GM10248 (cell line): ENCODE data around the gene STYX.
A peak's percentile ranks its signal among the peaks of the same experiment; 100 is the strongest.

Experiments used
- CTCF ChIA-PET: fragments of 300-600 bp; sonication (Branson Sonifier 250); formaldehyde crosslinking; extraction: SDS; loops from one replicate; lab custom pipeline; 2021; ENCODE audit warnings: antibody characterized with exemption; lab: Yijun Ruan, JAX
- POLR2A ChIA-PET: fragments of 350-650 bp; sonication (Branson Sonifier 250); formaldehyde crosslinking; extraction: SDS; loops from one replicate; lab custom pipeline; 2020; ENCODE audit warnings: antibody characterized with exemption; lab: Yijun Ruan, JAX
- DNase-seq: peaks from one replicate; pipeline ENCODE4 v3.0.0; 2012; ENCODE audit errors: extremely low spot score
- TF ChIP-seq, protein P1 (sequence below): IDR thresholded peaks from 2 replicates; pipeline ENCODE4 v1.5.1; 2012; ENCODE audit warnings: mild to moderate bottlenecking, low read depth; ENCODE audit errors: extremely low read depth, missing control alignments, control extremely low read depth

STYX gene

DNA sequence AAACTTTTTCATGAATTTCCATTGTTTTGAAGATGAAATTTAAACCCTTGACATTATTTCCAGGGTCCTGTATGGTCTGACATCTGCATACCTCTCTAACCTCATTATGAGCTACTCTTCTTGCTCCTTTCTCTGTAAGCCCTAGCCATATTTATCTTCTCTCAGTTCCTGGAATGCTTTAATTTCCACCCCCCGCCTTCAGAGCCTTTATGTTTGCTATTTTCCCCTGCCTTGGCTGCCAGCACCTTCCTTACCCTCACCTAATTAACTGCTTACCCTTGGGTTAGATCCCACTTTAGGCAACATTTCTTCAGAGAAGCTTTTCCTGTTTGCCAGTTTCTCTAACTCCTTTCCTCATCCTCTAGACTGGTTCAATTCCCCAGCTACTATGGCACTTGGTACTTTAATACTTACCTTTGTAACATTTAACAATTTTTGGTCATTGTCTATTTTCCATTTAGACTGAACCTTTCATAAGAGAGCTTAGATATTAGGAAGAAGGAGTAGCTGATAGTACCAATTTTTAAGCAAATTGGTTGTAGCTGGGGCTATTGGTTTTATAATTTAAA is 6.0 kb downstream of the STYX start:
- POLR2A ChIA-PET, result no interaction called here
- CTCF ChIA-PET, result interaction anchor here (0.8 to 1.6 kb wide), 4 partner anchors 8 to 75 kb away, joined by 3 to 4 read pairs (median 4); no protein-coding TSS in a partner anchor
- no peak for DNase-seq
- TF ChIP-seq, protein P1, sequence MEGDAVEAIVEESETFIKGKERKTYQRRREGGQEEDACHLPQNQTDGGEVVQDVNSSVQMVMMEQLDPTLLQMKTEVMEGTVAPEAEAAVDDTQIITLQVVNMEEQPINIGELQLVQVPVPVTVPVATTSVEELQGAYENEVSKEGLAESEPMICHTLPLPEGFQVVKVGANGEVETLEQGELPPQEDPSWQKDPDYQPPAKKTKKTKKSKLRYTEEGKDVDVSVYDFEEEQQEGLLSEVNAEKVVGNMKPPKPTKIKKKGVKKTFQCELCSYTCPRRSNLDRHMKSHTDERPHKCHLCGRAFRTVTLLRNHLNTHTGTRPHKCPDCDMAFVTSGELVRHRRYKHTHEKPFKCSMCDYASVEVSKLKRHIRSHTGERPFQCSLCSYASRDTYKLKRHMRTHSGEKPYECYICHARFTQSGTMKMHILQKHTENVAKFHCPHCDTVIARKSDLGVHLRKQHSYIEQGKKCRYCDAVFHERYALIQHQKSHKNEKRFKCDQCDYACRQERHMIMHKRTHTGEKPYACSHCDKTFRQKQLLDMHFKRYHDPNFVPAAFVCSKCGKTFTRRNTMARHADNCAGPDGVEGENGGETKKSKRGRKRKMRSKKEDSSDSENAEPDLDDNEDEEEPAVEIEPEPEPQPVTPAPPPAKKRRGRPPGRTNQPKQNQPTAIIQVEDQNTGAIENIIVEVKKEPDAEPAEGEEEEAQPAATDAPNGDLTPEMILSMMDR, result no peak

GRCh38 chr14:52738409-52738808 is 8.4 kb downstream of the STYX start:
- POLR2A ChIA-PET, result no interaction called here
- TF ChIP-seq, protein P1, result no peak
- DNase-seq, result no peak
- CTCF ChIA-PET, result interaction anchor here (1.2 kb wide), 1 partner anchor 21 kb away, joined by 3 read pairs; no protein-coding TSS in a partner anchor

DNA sequence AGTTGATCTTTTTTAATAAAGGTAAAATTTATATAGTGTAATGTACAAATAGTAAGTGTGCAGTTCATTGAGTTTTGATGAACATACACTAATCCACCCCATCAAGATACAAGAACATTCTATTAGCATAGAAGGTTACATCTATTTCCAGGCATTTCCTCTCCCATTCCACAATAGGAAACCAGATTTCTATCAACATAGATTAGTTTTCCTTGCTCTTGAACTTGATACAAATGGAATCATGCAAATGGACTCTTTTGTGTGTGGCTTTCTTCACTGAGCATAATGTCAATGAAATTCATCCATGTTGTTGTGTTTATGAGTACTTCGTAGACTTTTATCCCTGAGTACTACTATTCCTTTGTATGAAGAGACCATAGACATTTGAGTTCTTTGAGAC is 10.8 kb downstream of the STYX start:
- no peak for DNase-seq
- CTCF ChIA-PET, result interaction anchor here (0.9 to 1.8 kb wide), 2 partner anchors 16 to 28 kb away, joined by 3 to 4 read pairs; no protein-coding TSS in a partner anchor
- TF ChIP-seq, protein P1, result no peak
- POLR2A ChIA-PET, result no interaction called here

- TF ChIP-seq, protein P1, result no peak
- POLR2A ChIA-PET, result no interaction called here
- CTCF ChIA-PET, result interaction anchor here (1.2 to 1.8 kb wide), 5 partner anchors 10 to 17 kb away, joined by 3 to 6 read pairs (median 4); no protein-coding TSS in a partner anchor
- peak; percentile 15 for DNase-seq
Observed at GRCh38 chr14:52741865-52742264, 11.9 kb downstream of the STYX start.

GRCh38 chr14:52748647-52749292 is 18.8 kb downstream of the STYX start:
- TF ChIP-seq, protein P1, result no peak
- ChIA-PET POLR2A (no interaction called here), CTCF (no interaction called here)
- DNase-seq, result no peak

- POLR2A ChIA-PET, result no interaction called here
- CTCF ChIA-PET, result interaction anchor here (1.4 kb wide), 1 partner anchor 12 kb away, joined by 4 read pairs; no protein-coding TSS in a partner anchor
- TF ChIP-seq, protein P1, result no peak
- no peak for DNase-seq
Observed at GRCh38 chr14:52755607-52756316, 25.8 kb downstream of the STYX start.
